GM12878 (cell line): ENCODE measurements around the gene ARL16. TPM values are rescaled to one million over a fixed set of nuclear protein-coding genes. Genes with fewer than 3 reads are reported as not detected.

Source experiments
- ATAC-seq: fragments of 200-7000 bp; cut with Tn5 transposase; 3 replicates; pipeline ENCODE4 v1.9.1; 2020; ENCODE audit warnings: mild to moderate bottlenecking, moderate library complexity
- BruUV-seq: library from RNA; stranded (reverse); fragments of 400-500 nt; replicated peaks from 2 replicates; lab custom pipeline; 2021; lab: Mats Ljungman, UMichigan
- CTCF ChIA-PET: fragments of 300-600 bp; sonication (Branson Sonifier 250); formaldehyde crosslinking; extraction: SDS; loops from one replicate; lab custom pipeline; 2021; ENCODE audit warnings: inconsistent platforms; lab: Yijun Ruan, JAX
- POLR2A ChIA-PET: fragments of 350-600 bp; formaldehyde crosslinking; extraction: SDS; loops from one replicate; lab custom pipeline; 2021; ENCODE audit warnings: inconsistent platforms; lab: Charles Lee
- RAD21 ChIA-PET: fragments of 300-600 bp; sonication (Branson Sonifier 250); formaldehyde crosslinking; loops from one replicate; lab custom pipeline; 2023; ENCODE audit warnings: antibody characterized with exemption; ENCODE audit not compliant: unreplicated experiment; lab: Charles Lee
- SMC1A ChIA-PET: fragments of 300-600 bp; sonication (Branson Sonifier 250); formaldehyde crosslinking; loops from one replicate; lab custom pipeline; 2023; ENCODE audit not compliant: unreplicated experiment, uncharacterized antibody; lab: Charles Lee
- DNase-seq: peaks from one replicate; pipeline ENCODE4 v3.0.0-alpha.2; 2011; ENCODE audit warnings: low read depth, low spot score
- FAIRE-seq: peaks from 3 replicates; lab custom pipeline; 2011; peaks lifted over from hg19 to GRCh38; lab: Jason Lieb, UNC
- H2AFZ ChIP-seq: 2 replicates; pipeline ENCODE4 v1.6.0; 2011; ENCODE audit warnings: low read depth, low read length, control low read depth; ENCODE audit not compliant: control insufficient read depth
- H3K27ac ChIP-seq: 2 replicates; pipeline ENCODE4 v1.5.1; 2011; ENCODE audit warnings: control low read depth; ENCODE audit not compliant: control insufficient read depth, insufficient read depth
- H3K27me3 ChIP-seq, 2 experiments: replicated peaks in 1 of 2; 2 replicates each; pipeline versions ENCODE4 v1.6.0 to v1.6.1; 2011; ENCODE audit warnings: low read length in 1 of 2; ENCODE audit not compliant: control insufficient read depth in 2 of 2, insufficient read depth in 2 of 2
- H3K36me3 ChIP-seq, 2 experiments: 2 replicates each; pipeline ENCODE4 v1.5.1; 2011; ENCODE audit warnings: low read length in 1 of 2; ENCODE audit not compliant: control insufficient read depth in 2 of 2, insufficient read depth in 2 of 2
- H3K4me1 ChIP-seq: 2 replicates; pipeline ENCODE4 v1.6.1; 2011; ENCODE audit warnings: mild to moderate bottlenecking, low read length, moderate library complexity, mixed read lengths; ENCODE audit not compliant: control insufficient read depth, insufficient read depth
- H3K4me2 ChIP-seq: 2 replicates; pipeline ENCODE4 v1.6.0; 2011; ENCODE audit warnings: control low read depth; ENCODE audit not compliant: control insufficient read depth, insufficient read depth
- H3K4me3 ChIP-seq: fragments of 200-600 bp; sonication (generic); 2 replicates; pipeline ENCODE4 v1.5.1; 2016
- H3K79me2 ChIP-seq: 2 replicates; pipeline ENCODE4 v1.6.0; 2011; ENCODE audit warnings: low read length; ENCODE audit not compliant: control insufficient read depth, insufficient read depth
- H3K9ac ChIP-seq: 2 replicates; pipeline ENCODE4 v1.8.0; 2011; ENCODE audit warnings: low read length, control low read depth, mixed read lengths; ENCODE audit not compliant: control insufficient read depth, insufficient read depth
- H3K9me3 ChIP-seq: replicated peaks from 3 replicates; pipeline ENCODE4 v1.5.1; 2011; ENCODE audit warnings: mild to moderate bottlenecking, low read length; ENCODE audit not compliant: control insufficient read depth, insufficient read depth
- H4K20me1 ChIP-seq: 2 replicates; pipeline ENCODE4 v1.6.0; 2011; ENCODE audit not compliant: control insufficient read depth, insufficient read depth
- IKZF2 ChIP-seq, 2 experiments: fragments of 450-650 bp; IDR thresholded peaks; 2 replicates each; pipeline ENCODE4 v1.6.1; 2017; ENCODE audit warnings: mild to moderate bottlenecking in 2 of 2, moderate library complexity in 2 of 2
- KLF5 ChIP-seq: fragments of 450-650 bp; IDR thresholded peaks from 2 replicates; pipeline ENCODE4 v1.6.1; 2014; ENCODE audit warnings: mild to moderate bottlenecking; ENCODE audit not compliant: partially characterized antibody
- NFIC ChIP-seq: IDR thresholded peaks from 2 replicates; pipeline ENCODE4 v1.6.1; 2012; ENCODE audit warnings: low read depth, mild to moderate bottlenecking, inconsistent platforms, low read length, moderate library complexity
- NR2C2 ChIP-seq: IDR thresholded peaks from 2 replicates; pipeline ENCODE4 v1.6.1; 2011; ENCODE audit warnings: borderline replicate concordance, low read depth; ENCODE audit not compliant: control insufficient read depth, insufficient read length
- PAX5 ChIP-seq: IDR thresholded peaks from 2 replicates; pipeline ENCODE4 v1.6.1; 2011; ENCODE audit warnings: low read depth, low read length, borderline replicate concordance
- PRDM15 ChIP-seq: fragments of 450-650 bp; formaldehyde crosslinking; IDR thresholded peaks from 2 replicates; pipeline ENCODE4 v1.4.0; 2020; ENCODE audit warnings: mild to moderate bottlenecking, moderate library complexity
- SP1 ChIP-seq: IDR thresholded peaks from one replicate; pipeline ENCODE4 v1.6.1; 2011; ENCODE audit warnings: low read depth, low read length
- SREBF2 ChIP-seq: IDR thresholded peaks from 2 replicates; pipeline ENCODE4 v1.6.1; 2012; ENCODE audit warnings: mild to moderate bottlenecking, low read length
- YBX1 ChIP-seq: fragments of 450-650 bp; IDR thresholded peaks from 2 replicates; pipeline ENCODE4 v1.6.1; 2016; ENCODE audit warnings: antibody characterized with exemption
- WGBS: methylation state at CpG from one replicate; pipeline ENCODE4 v1.1.6; 2016; ENCODE audit warnings: low lambda C conversion rate; ENCODE audit not compliant: insufficient replicate concordance, insufficient coverage; ENCODE audit errors: missing lambda C conversion rate; 5-methylcytosine and 5-hydroxymethylcytosine counted together
- in situ Hi-C: fragments of 300-500 bp; cut with MboI; formaldehyde crosslinking; loops from 9 replicates; pipeline ENCODE4 v1.14.3; 2018; ENCODE audit warnings: mixed read lengths
- intact Hi-C: fragments of 100-400 bp; cut with micrococcal nuclease; formaldehyde crosslinking; loops from one replicate; pipeline ENCODE4 v1.14.2; 2022; ENCODE audit not compliant: unreplicated experiment
- polyA plus RNA-seq, 11 experiments: library from polyadenylated mRNA; depleted of rRNA in 4 of 11; unstranded in 6 of 11; stranded (reverse) in 5 of 11; fragments of >200 nt; fragmentation: Nextera tagmentation in 4 of 11; fragmentation: Illumina TruSeq in 1 of 11; extraction: Ambion mirVana in 4 of 11; extraction: Trizol in 1 of 11; gene quantifications; 1 replicate in 1 of 11; 2 replicates in 10 of 11; pipeline versions ENCODE4 v1.2.1 to v1.2.3, GENCODE V29; 2011 to 2016; ENCODE audit warnings: inconsistent platforms in 2 of 11, missing spikeins in 2 of 11, low read depth in 1 of 11
- total RNA-seq, 4 experiments: library from RNA; depleted of rRNA in 3 of 4; stranded (reverse); fragments of >200 nt in 3 of 4; fragmentation: Illumina TruSeq in 1 of 4; extraction: Trizol in 1 of 4; gene quantifications; 2 replicates each; pipeline versions ENCODE4 v1.2.1 to v1.2.3, GENCODE V29; 2013 to 2021

ARL16 gene
- total and polyA plus RNA-seq, 10 of the 15 experiments (the other 5 are each of a cell fraction or from before 2014, with no cell fraction given), result 4.7 to 47.6 (median 30.9) TPM

- TF ChIP-seq KLF5, result peak; percentile 40
- TF ChIP-seq PRDM15 (CRISPR knock-in tag), result no peak
These were observed 17.0 kb downstream of the ARL16 start, which contains the start of the genes CCDC137 and OXLD1 (continued) for GRCh38 chr17:81666342-81667191.

- Histone ChIP-seq H3K27ac (peak overlapping the region; percentile 97), H3K27me3 (no peaks in the 10 kb centered on the region), H3K4me3 (peak overlapping the region; percentile 98), H3K9ac (peak overlapping the region; percentile 99), H3K79me2 (peaks cover 33% of the 10 kb centered on the region), H2AFZ (peak overlapping the region; percentile 78), H3K9me3 (no peaks in the 10 kb centered on the region), H3K36me3 (peaks cover 2 to 5% of the 10 kb centered on the region in 2 experiments), H3K4me1 (peaks cover 15% of the 10 kb centered on the region), H4K20me1 (no peaks in the 10 kb centered on the region), H3K4me2 (peak overlapping the region; percentile 98)
- POLR2A ChIA-PET, result interaction anchor here (0.6 to 1.4 kb wide), 5 partner anchors 11 to 167 kb away, joined by 3 to 6 read pairs (median 5); partner anchors contain the start of genes ARL16, HGS, MCRIP1 and MRPL12
- BruUV-seq, result TSS peak; percentile 94
- SMC1A ChIA-PET, result no interaction called here
- DNase-seq (no peak), FAIRE-seq (no peak), ATAC-seq (no peak)
- intact Hi-C loops, result loop anchor here (2.0 kb wide), 1 partner anchor 29 kb away; the partner anchor contains the start of genes NPLOC4 and TSPAN10
- CTCF ChIA-PET, result interaction anchor here (1.2 kb wide), 1 partner anchor 36 kb away, joined by 3 read pairs; no protein-coding TSS in a partner anchor
- RAD21 ChIA-PET, result interaction anchor here (0.9 kb wide), 1 partner anchor 17 kb away, joined by 6 read pairs; the partner anchor contains the start of genes ARL16 and HGS
- TF ChIP-seq NFIC, result no peak
- no peak for TF ChIP-seq PAX5
- TF ChIP-seq YBX1, result no peak
- peak in 1 of 2 experiments; percentile 17; a peak in 1 of 4 replicates for TF ChIP-seq IKZF2 (IDR thresholded peaks at IDR 0.05)
- TF ChIP-seq SREBF2, result no peak
- TF ChIP-seq NR2C2, result no peak
- TF ChIP-seq SP1, result no peak
- WGBS, result 2% methylated on average over 16 of the region's 16 CpGs
- in situ Hi-C loops, result no loop called here
These were observed 17.6 kb downstream of the ARL16 start for GRCh38 chr17:81666092-81666341.
